GM12801 (cell line): ENCODE results near the gene SLC24A1.

Experiments used
- CTCF ChIP-seq: IDR thresholded peaks from one replicate; pipeline ENCODE4 v1.5.1; 2011; ENCODE audit warnings: control low read depth; ENCODE audit not compliant: insufficient read length; ENCODE audit errors: extremely low read depth

Gene SLC24A1

DNA sequence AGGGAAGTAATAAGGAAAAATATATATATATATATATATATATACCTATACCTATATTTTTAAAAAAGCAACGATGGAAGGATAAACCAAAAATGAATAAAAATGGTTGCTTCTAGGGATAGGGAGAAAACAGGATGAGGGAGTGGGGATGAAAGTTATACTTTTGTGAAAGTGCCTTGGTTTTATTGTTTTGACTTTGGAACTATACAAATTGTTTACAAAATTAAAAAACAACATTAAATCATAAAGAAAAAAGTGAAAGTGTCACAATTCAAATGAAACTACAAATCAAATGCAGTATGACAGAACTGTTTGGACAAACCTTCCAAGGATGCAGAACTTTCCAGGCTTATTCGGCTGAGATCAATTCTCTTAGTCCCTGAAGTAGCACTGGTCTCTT lies 54.4 kb downstream of the SLC24A1 start:
- no peak for TF ChIP-seq CTCF

- TF ChIP-seq CTCF: no peak
These were observed 58.8 kb downstream of the SLC24A1 start for GRCh38 chr15:65680544-65680943.

DNA sequence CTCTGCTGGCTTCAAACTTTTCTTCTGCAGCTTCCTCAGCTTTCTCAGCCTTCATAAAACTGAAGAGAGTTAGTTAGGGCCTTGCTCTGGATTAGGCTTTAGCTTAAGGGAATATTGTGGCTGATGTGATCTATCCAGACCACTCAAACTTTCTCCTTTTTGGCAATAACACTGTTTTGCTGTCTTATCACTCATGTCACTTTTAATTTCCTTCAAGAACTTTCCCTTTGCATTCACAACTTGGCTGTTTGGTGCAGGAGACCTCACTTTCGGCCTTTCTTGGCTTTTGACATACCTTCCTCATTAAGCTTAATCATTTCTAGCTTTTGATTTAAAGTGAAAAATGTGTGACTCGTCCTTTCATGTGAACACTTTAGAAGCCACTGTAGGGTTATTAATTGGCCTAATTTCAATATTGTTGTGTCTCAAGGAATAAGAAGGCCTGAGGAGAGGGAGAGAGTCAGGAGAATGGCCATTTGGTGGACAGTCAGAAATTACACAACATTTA lies 60.7 kb downstream of the SLC24A1 start:
- TF ChIP-seq CTCF: no peak

GRCh38 chr15:65688462-65688861 lies 66.7 kb downstream of the SLC24A1 start:
- no peak for TF ChIP-seq CTCF

- no peak for TF ChIP-seq CTCF
These were observed 68.4 kb downstream of the SLC24A1 start for GRCh38 chr15:65690173-65690572.

DNA sequence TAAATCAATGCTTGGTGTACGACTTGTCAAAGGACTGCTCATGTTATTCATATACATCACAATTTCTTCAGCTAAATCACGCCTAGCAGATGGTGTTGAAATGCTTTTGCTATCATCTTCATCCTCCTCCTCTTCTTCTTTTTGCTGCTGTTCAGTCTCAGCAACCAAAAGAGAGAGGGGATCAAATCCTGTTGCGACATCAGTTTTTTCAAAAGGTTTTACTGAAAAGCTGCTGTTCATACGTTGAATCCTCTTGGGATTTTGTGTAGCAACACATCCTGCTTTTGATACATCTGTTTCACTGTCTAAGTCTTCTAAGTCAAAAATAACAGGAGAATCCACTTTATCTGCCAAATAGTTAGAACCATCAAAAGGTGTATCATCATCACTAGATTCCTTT lies 69.0 kb downstream of the SLC24A1 start:
- no peak for TF ChIP-seq CTCF

- no peak for TF ChIP-seq CTCF
These were observed 73.3 kb downstream of the SLC24A1 start for GRCh38 chr15:65695081-65695480.
